GM11168 (cell line): ENCODE data around the gene MORF4L2.

ENCODE experiments used
- in situ Hi-C: fragments of 300-500 bp; cut with MboI; formaldehyde crosslinking; loops from one replicate; pipeline ENCODE4 v1.12.0; 2022; ENCODE audit warnings: low sequenced_read_pairs; ENCODE audit not compliant: unreplicated experiment

Gene MORF4L2

GRCh38 chrX:103686199-103687072 is at the start of gene MORF4L2:
Gene MORF4L2 (minus strand): TSS chrX:103686699. CDS start chrX:103677027, 9,672 bp downstream.
- in situ Hi-C loops, result no loop called here

- in situ Hi-C loops, result no loop called here
Observed at GRCh38 chrX:103734125-103734760, 47.7 kb upstream of the MORF4L2 start.

- in situ Hi-C loops, result no loop called here
Observed at GRCh38 chrX:103733017-103733416, 46.5 kb upstream of the MORF4L2 start.

GRCh38 chrX:103730796-103731493 is 44.4 kb upstream of the MORF4L2 start:
- in situ Hi-C loops, result no loop called here

- in situ Hi-C loops, result no loop called here
Observed at GRCh38 chrX:103730147-103730795, 43.8 kb upstream of the MORF4L2 start.

- in situ Hi-C loops, result no loop called here
Observed at GRCh38 chrX:103729015-103729414, 42.5 kb upstream of the MORF4L2 start.

- in situ Hi-C loops, result no loop called here
Observed at GRCh38 chrX:103727115-103727514, 40.6 kb upstream of the MORF4L2 start.

- in situ Hi-C loops, result no loop called here
Observed at GRCh38 chrX:103726477-103726876, 40.0 kb upstream of the MORF4L2 start.

GRCh38 chrX:103722505-103722904 is 36.0 kb upstream of the MORF4L2 start:
- in situ Hi-C loops, result no loop called here

- in situ Hi-C loops, result loop anchor here (10.0 kb wide), 1 partner anchor 97 kb away; no protein-coding TSS in a partner anchor
Observed at GRCh38 chrX:103718120-103718519, 31.6 kb upstream of the MORF4L2 start.

GRCh38 chrX:103716962-103717361 is 30.5 kb upstream of the MORF4L2 start:
- in situ Hi-C loops, result loop anchor here (10.0 kb wide), 1 partner anchor 98 kb away; no protein-coding TSS in a partner anchor

- in situ Hi-C loops, result loop anchor here (10.0 kb wide), 1 partner anchor 104 kb away; no protein-coding TSS in a partner anchor
Observed at GRCh38 chrX:103710609-103711008, 24.1 kb upstream of the MORF4L2 start, which contains the start of gene TMEM31. Gene TMEM31 (plus strand): TSS chrX:103710909. CDS start chrX:103712259, 1,350 bp downstream.

- in situ Hi-C loops, result no loop called here
Observed at GRCh38 chrX:103704863-103705262, 18.4 kb upstream of the MORF4L2 start.

GRCh38 chrX:103699243-103699642 is 12.7 kb upstream of the MORF4L2 start:
- in situ Hi-C loops, result no loop called here

GRCh38 chrX:103697687-103698086 is 11.2 kb upstream of the MORF4L2 start:
- in situ Hi-C loops, result no loop called here

- in situ Hi-C loops, result no loop called here
Observed at GRCh38 chrX:103691059-103691458, 4.6 kb upstream of the MORF4L2 start.

GRCh38 chrX:103688946-103689345 is 2.4 kb upstream of the MORF4L2 start:
- in situ Hi-C loops, result no loop called here

- in situ Hi-C loops, result no loop called here
Observed at GRCh38 chrX:103687696-103688201, 1.2 kb upstream of the MORF4L2 start.

- in situ Hi-C loops, result no loop called here
Observed at GRCh38 chrX:103687073-103687695, 685 bp upstream of the MORF4L2 start.
